Erythroblast (primary cell): ENCODE data around the gene FAR2.

Experiments
- GATA1 ChIP-seq: IDR thresholded peaks from 2 replicates; pipeline ENCODE4 v1.6.1; 2011; ENCODE audit warnings: low read depth, mild to moderate bottlenecking, control low read depth, low read length, moderate library complexity
- POLR2A ChIP-seq: IDR thresholded peaks from 2 replicates; pipeline ENCODE4 v1.6.1; 2011; ENCODE audit warnings: mild to moderate bottlenecking, low read length

DNA sequence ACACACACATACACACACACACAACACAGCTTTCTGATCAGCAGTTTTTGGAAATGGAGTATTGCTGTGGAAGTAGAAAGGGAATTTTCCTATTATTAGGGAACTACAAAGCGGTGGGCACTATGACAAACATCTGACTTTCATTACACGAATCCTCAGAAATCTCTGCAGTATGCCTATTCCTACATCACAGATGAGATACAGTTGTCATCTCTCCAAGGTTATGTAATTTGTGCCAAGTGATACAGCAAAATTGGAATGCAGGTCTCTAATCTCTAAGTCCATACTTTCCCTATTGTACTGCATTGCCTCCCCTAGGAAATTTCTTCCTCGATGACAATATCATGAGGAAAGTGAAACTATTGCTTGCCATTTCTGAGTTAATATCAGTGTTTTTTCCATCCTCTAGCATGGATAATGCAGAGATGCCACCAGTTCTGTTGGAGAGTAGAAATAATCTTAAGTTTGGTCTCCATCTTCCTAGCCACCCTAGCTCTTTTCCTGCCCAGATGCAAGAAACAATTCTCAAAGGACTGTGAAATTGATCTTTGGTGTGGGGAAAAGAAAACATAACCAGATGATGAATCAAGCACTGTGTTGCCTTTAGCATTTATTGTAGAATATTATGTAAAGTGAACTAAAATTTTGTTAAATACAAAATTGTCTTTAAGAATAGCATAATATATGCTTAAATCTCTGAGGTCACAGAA lies 137.2 kb downstream of the FAR2 start:
- TF ChIP-seq POLR2A (no peak), GATA1 (no peak)
